ENCODE results near the gene FBLN7.
"Not testable (repeated sequence)": the region's sequence is repeated elsewhere in the genome, so short reads cannot be mapped to it uniquely, and the experiment has no call there.

FBLN7 gene

GRCh38 chr2:112138159-112139032 lies at the start of gene FBLN7:
Gene FBLN7 (plus strand): TSS chr2:112138385. CDS start chr2:112138656, 271 bp downstream.
- DNase-seq (ENCODE audit: low read depth, low spot score) = no peak

- DNase-seq (ENCODE audit: low read depth, low spot score) = no peak
Measured at GRCh38 chr2:112089375-112089774, 48.8 kb upstream of the FBLN7 start.

GRCh38 chr2:112092286-112093041 lies 45.7 kb upstream of the FBLN7 start:
- DNase-seq (ENCODE audit: low read depth, low spot score) = no peak

GRCh38 chr2:112093216-112093615 lies 45.0 kb upstream of the FBLN7 start:
- DNase-seq (ENCODE audit: low read depth, low spot score) = no peak

- no peak for DNase-seq (ENCODE audit: low read depth, low spot score)
Measured at GRCh38 chr2:112095681-112096080, 42.5 kb upstream of the FBLN7 start.

GRCh38 chr2:112096098-112096497 lies 42.1 kb upstream of the FBLN7 start:
- DNase-seq (ENCODE audit: low read depth, low spot score) = no peak

GRCh38 chr2:112108178-112108832 lies 29.9 kb upstream of the FBLN7 start:
- no peak for DNase-seq (ENCODE audit: low read depth, low spot score)

GRCh38 chr2:112109278-112109677 lies 28.9 kb upstream of the FBLN7 start:
- no peak for DNase-seq (ENCODE audit: low read depth, low spot score)

GRCh38 chr2:112110966-112111365 lies 27.2 kb upstream of the FBLN7 start:
- no peak for DNase-seq (ENCODE audit: low read depth, low spot score)

- not testable (repeated sequence) for DNase-seq (ENCODE audit: low read depth, low spot score)
Measured at GRCh38 chr2:112113354-112113753, 24.8 kb upstream of the FBLN7 start.

- no peak for DNase-seq (ENCODE audit: low read depth, low spot score)
Measured at GRCh38 chr2:112118148-112118547, 20.0 kb upstream of the FBLN7 start.

- no peak for DNase-seq (ENCODE audit: low read depth, low spot score)
Measured at GRCh38 chr2:112121682-112122254, 16.4 kb upstream of the FBLN7 start.

- DNase-seq (ENCODE audit: low read depth, low spot score) = no peak
Measured at GRCh38 chr2:112129060-112129459, 9.1 kb upstream of the FBLN7 start.

GRCh38 chr2:112133344-112133743 lies 4.8 kb upstream of the FBLN7 start:
- no peak for DNase-seq (ENCODE audit: low read depth, low spot score)

GRCh38 chr2:112134120-112134519 lies 4.1 kb upstream of the FBLN7 start:
- no peak for DNase-seq (ENCODE audit: low read depth, low spot score)

- DNase-seq (ENCODE audit: low read depth, low spot score) = no peak
Measured at GRCh38 chr2:112136096-112136495, 2.1 kb upstream of the FBLN7 start.

GRCh38 chr2:112137516-112138158 lies 548 bp upstream of the FBLN7 start:
- DNase-seq (ENCODE audit: low read depth, low spot score) = no peak

GRCh38 chr2:112139033-112139614 lies 939 bp downstream of the FBLN7 start:
- DNase-seq (ENCODE audit: low read depth, low spot score) = not testable (repeated sequence)

GRCh38 chr2:112139661-112140204 lies 1.5 kb downstream of the FBLN7 start:
- DNase-seq (ENCODE audit: low read depth, low spot score) = not testable (repeated sequence)

- no peak for DNase-seq (ENCODE audit: low read depth, low spot score)
Measured at GRCh38 chr2:112140205-112140802, 2.1 kb downstream of the FBLN7 start.

All from iPS DF 19.7 (cell line).